Measurements from ENCODE around the gene TMEM184B.

- TF ChIP-seq TEAD4 (CRISPR knock-in tag; IDR thresholded peaks at IDR 0.05) (no peak), ELF4 (CRISPR knock-in tag; IDR thresholded peaks at IDR 0.05; ENCODE audit: low read depth) (no peak), RELA (CRISPR knock-in tag; IDR thresholded peaks at IDR 0.05; ENCODE audit: borderline replicate concordance) (no peak), ATF1 (CRISPR knock-in tag; IDR thresholded peaks at IDR 0.05) (no peak)
These were observed 44.4 kb downstream of the TMEM184B start for GRCh38 chr22:38228326-38228872.

All from WTC11 (cell line).